HepG2 (cell line): ENCODE data around the gene TAB2. TPM values are rescaled to one million over a fixed set of nuclear protein-coding genes. Genes with fewer than 3 reads are reported as not detected.
A peak's percentile ranks its signal among the peaks of the same experiment; 100 is the strongest.

Experiments used
- ATAC-seq: fragments of 200-7000 bp; cut with Tn5 transposase; 3 replicates; pipeline ENCODE4 v1.9.1; 2020; ENCODE audit warnings: mild to moderate bottlenecking, moderate library complexity
- BruUV-seq: library from RNA; stranded (reverse); fragments of 400-500 nt; replicated peaks from 2 replicates; lab custom pipeline; 2021; lab: Mats Ljungman, UMichigan
- CTCF ChIA-PET: fragments of 300-600 bp; formaldehyde crosslinking; extraction: SDS; loops from one replicate; lab custom pipeline; 2021; ENCODE audit warnings: low total read pairs, inconsistent platforms, low intra/inter-chr PET ratio; lab: Yijun Ruan, JAX
- POLR2A ChIA-PET: fragments of 350-600 bp; sonication (Branson Sonifier 250); formaldehyde crosslinking; loops from one replicate; lab custom pipeline; 2020; ENCODE audit warnings: antibody characterized with exemption, inconsistent platforms; lab: Yijun Ruan, JAX
- DNase-seq: peaks from one replicate; pipeline ENCODE4 v3.0.0-alpha.2; 2015; ENCODE audit warnings: low spot score
- FAIRE-seq: peaks from 3 replicates; lab custom pipeline; 2011; peaks lifted over from hg19 to GRCh38; lab: Jason Lieb, UNC
- H2AFZ ChIP-seq: one replicate; pipeline ENCODE4 v1.6.1; 2011; ENCODE audit warnings: low read length, inconsistent platforms
- H3K27ac ChIP-seq: fragments of 300-600 bp; 3 replicates; pipeline ENCODE4 v1.8.0; 2011; ENCODE audit warnings: mixed run types, mild to moderate bottlenecking, mixed read lengths, low read length, inconsistent platforms; ENCODE audit not compliant: insufficient read depth; ENCODE audit errors: extremely low read length
- H3K27me3 ChIP-seq, 2 experiments: fragments of 200-600 bp in 1 of 2; 2 replicates in 1 of 2; 3 replicates in 1 of 2; pipeline versions ENCODE4 v1.6.0 to v1.8.0; 2011; ENCODE audit warnings: low read length in 2 of 2, mild to moderate bottlenecking in 2 of 2, moderate library complexity in 2 of 2, inconsistent platforms in 1 of 2; ENCODE audit not compliant: insufficient read depth in 2 of 2, control insufficient read depth in 1 of 2
- H3K36me3 ChIP-seq, 2 experiments: fragments of 200-600 bp in 1 of 2; replicated peaks in 1 of 2; 2 replicates in 1 of 2; 3 replicates in 1 of 2; pipeline versions ENCODE4 v1.5.1 to v1.8.0; 2011; ENCODE audit warnings: low read length in 2 of 2, inconsistent platforms in 1 of 2; ENCODE audit not compliant: insufficient read depth in 2 of 2, control insufficient read depth in 1 of 2
- H3K4me1 ChIP-seq: 2 replicates; pipeline ENCODE4 v1.5.1; 2012; ENCODE audit warnings: low read length, inconsistent platforms; ENCODE audit not compliant: insufficient read depth
- H3K4me2 ChIP-seq: 2 replicates; pipeline ENCODE4 v1.6.0; 2011; ENCODE audit warnings: low read depth, low read length, inconsistent platforms
- H3K4me3 ChIP-seq, 3 experiments: fragments of 200-600 bp in 1 of 3; sonication (generic), shearing (Covaris generic) in 1 of 3; replicated peaks in 1 of 3; 2 replicates each; pipeline ENCODE4 v1.5.1; 2011 to 2016; ENCODE audit warnings: low read length in 3 of 3, inconsistent platforms in 2 of 3, low read depth in 2 of 3, mild to moderate bottlenecking in 2 of 3, control low read depth in 1 of 3, mixed read lengths in 1 of 3; ENCODE audit not compliant: insufficient read depth in 1 of 3
- H3K79me2 ChIP-seq: one replicate; pipeline ENCODE4 v1.6.1; 2011; ENCODE audit warnings: low read length, inconsistent platforms; ENCODE audit not compliant: insufficient read depth
- H3K9ac ChIP-seq: 2 replicates; pipeline ENCODE4 v1.6.0; 2011; ENCODE audit warnings: mild to moderate bottlenecking, low read depth, low read length, inconsistent platforms; ENCODE audit not compliant: insufficient read depth
- H3K9me3 ChIP-seq: 2 replicates; pipeline ENCODE4 v1.5.1; 2012; ENCODE audit warnings: mild to moderate bottlenecking, low read length
- H4K20me1 ChIP-seq: 2 replicates; pipeline ENCODE4 v1.6.0; 2011; ENCODE audit warnings: inconsistent platforms, mild to moderate bottlenecking, low read length, moderate library complexity; ENCODE audit not compliant: insufficient read depth
- CEBPB ChIP-seq: IDR thresholded peaks from 2 replicates; pipeline ENCODE4 v1.6.1; 2011; ENCODE audit warnings: low read depth, low read length, improper control_type of control experiment, borderline replicate concordance
- EED ChIP-seq: sonication (generic); formaldehyde crosslinking; IDR thresholded peaks from 2 replicates; pipeline ENCODE4 v1.5.0; 2020; ENCODE audit warnings: mild to moderate bottlenecking, missing genetic modification reagents
- HNF4G ChIP-seq, 2 experiments: sonication (generic) in 1 of 2; formaldehyde crosslinking in 1 of 2; IDR thresholded peaks; 2 replicates each; pipeline versions ENCODE4 v1.4.0 to v1.6.1; 2011 to 2020; ENCODE audit warnings: borderline replicate concordance in 2 of 2, low read depth in 2 of 2, mild to moderate bottlenecking in 2 of 2, low read length in 1 of 2, missing genetic modification reagents in 1 of 2, moderate library complexity in 1 of 2
- KAT2B ChIP-seq: fragments of 150-350 bp; IDR thresholded peaks from 2 replicates; pipeline ENCODE4 v1.6.1; 2014; ENCODE audit warnings: low read depth, low read length, borderline replicate concordance
- RFX3 ChIP-seq: IDR thresholded peaks from 2 replicates; pipeline ENCODE4 v1.6.1; 2016; ENCODE audit warnings: missing biosample characterization, missing genetic modification reagents
- TARDBP ChIP-seq: sonication (generic); formaldehyde crosslinking; IDR thresholded peaks from 2 replicates; pipeline ENCODE4 v1.8.0; 2022; ENCODE audit warnings: mild to moderate bottlenecking, missing genetic modification reagents
- U2AF1 ChIP-seq: fragments of 200-400 bp; formaldehyde crosslinking; optimal IDR thresholded peaks from 2 replicates; pipeline ENCODE3; 2017; ENCODE audit warnings: mild to moderate bottlenecking, low read depth, low read length
- ZNF558 ChIP-seq: sonication (generic); formaldehyde crosslinking; IDR thresholded peaks from 2 replicates; pipeline ENCODE4 v1.9.0; 2022; ENCODE audit warnings: mild to moderate bottlenecking, missing genetic modification reagents, borderline replicate concordance
- ZNF644 ChIP-seq: IDR thresholded peaks from 2 replicates; pipeline ENCODE4 v1.6.1; 2016; ENCODE audit warnings: low read depth
- WGBS: methylation state at CpG from one replicate; pipeline ENCODE4 v1.1.6; 2017; ENCODE audit warnings: low lambda C conversion rate; 5-methylcytosine and 5-hydroxymethylcytosine counted together
- in situ Hi-C: cut with HindIII; loops from 2 replicates; pipeline ENCODE4 v1.10.0; 2017; ENCODE audit warnings: low pct_unique_long_range_greater_than_20kb; ENCODE audit not compliant: extremely low pct_ligation_motif_present
- intact Hi-C: fragments of 100-400 bp; cut with micrococcal nuclease; formaldehyde crosslinking; loops from one replicate; pipeline ENCODE4 v1.10.0; 2022; ENCODE audit not compliant: unreplicated experiment
- polyA plus RNA-seq, 8 experiments: library from polyadenylated mRNA; depleted of rRNA in 3 of 8; stranded (reverse) in 7 of 8; unstranded in 1 of 8; fragments of >200 nt; fragmentation: Illumina TruSeq in 4 of 8; extraction: Trizol in 4 of 8; gene quantifications; 2 replicates each; pipeline versions ENCODE4 v1.2.1 to v1.2.3, GENCODE V29; 2011 to 2016; ENCODE audit warnings: low read depth in 4 of 8, missing spikeins in 1 of 8, mixed read lengths in 1 of 8; ENCODE audit not compliant: insufficient read depth in 1 of 8
- total RNA-seq, 5 experiments: library from RNA; depleted of rRNA; stranded (reverse); fragments of >200 nt; fragmentation: Illumina TruSeq; extraction: Trizol; gene quantifications; 2 replicates each; pipeline ENCODE4 v1.2.3, GENCODE V29; 2016; ENCODE audit warnings: low read depth in 1 of 5
- TF ChIP-seq, protein P1 (sequence below): sonication (generic); formaldehyde crosslinking; IDR thresholded peaks from 2 replicates; pipeline ENCODE4 v1.5.0; 2020; ENCODE audit warnings: missing genetic modification reagents, mild to moderate bottlenecking, borderline replicate concordance
- TF ChIP-seq, protein P2 (sequence below): sonication (generic); formaldehyde crosslinking; IDR thresholded peaks from 2 replicates; pipeline ENCODE4 v1.4.0; 2020; ENCODE audit warnings: missing genetic modification reagents
- TF ChIP-seq, protein P3 (sequence below): sonication (generic); formaldehyde crosslinking; IDR thresholded peaks from 2 replicates; pipeline ENCODE4 v1.4.0; 2020; ENCODE audit warnings: missing genetic modification reagents, borderline replicate concordance

TAB2 gene
- total and polyA plus RNA-seq, 2 of the 13 experiments (the other 11 are each of a cell fraction or from before 2014, with no cell fraction given), result 23.7 to 50.2 TPM

DNA sequence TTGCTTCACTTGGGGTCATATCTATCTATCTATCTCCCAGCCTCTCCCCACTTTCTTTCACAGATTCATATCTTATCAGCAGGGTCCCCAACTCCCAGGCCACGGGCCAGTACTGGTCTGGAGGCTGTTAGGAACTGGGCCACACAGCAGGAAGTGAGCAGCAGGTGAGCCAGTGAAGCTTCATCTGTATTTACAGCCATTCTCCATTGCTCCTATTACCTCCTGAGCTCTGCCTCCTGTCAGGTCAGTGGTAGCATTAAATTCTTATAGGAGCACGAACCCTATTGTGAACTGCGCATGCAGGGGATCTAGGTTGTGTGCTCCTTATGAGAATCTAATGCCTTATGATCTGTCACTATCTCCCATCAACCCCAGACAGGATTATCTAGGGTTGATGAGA is 14.8 kb upstream of the TAB2 start (continued):
- TF ChIP-seq HNF4G (IDR thresholded peaks at IDR 0.05; ENCODE audit: borderline replicate concordance, low read depth, low read length) (no peak), HNF4G (CRISPR knock-in tag; IDR thresholded peaks at IDR 0.05; ENCODE audit: borderline replicate concordance, low read depth) (no peak), U2AF1 (no peak)
- TF ChIP-seq, all 625 proteins: peak for 0

DNA sequence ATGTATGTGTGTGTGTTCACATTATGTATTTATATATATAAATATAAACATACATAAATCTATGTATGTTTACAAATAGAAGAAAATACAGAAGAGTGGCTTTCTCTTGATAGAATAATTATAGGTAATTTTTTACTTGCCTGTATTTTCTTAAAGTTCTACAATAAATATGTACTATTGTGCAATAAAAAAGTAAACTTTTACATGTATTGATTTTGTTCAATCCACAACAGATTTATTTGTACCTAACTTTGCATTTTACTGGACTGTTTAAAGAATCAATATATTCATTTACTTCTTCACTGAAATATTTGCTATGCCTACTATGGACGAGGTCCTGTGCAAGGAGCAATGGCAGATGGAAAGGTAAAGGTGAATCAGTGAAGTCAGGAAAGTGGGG is 14.0 kb upstream of the TAB2 start:
- no peaks in the 10 kb centered on the region for H3K4me1 ChIP-seq
- no peak overlapping the region for H3K9ac ChIP-seq
- H3K9me3 ChIP-seq, result no peaks in the 10 kb centered on the region
- ChIA-PET CTCF (no interaction called here), POLR2A (no interaction called here)
- H3K27me3 ChIP-seq, result peaks cover 0 to 21% of the 10 kb centered on the region in 2 experiments; a peak in 4 of 5 replicates
- BruUV-seq, result no TSS peak
- FAIRE-seq (no peak), DNase-seq (no peak), ATAC-seq (no peak)
- intact Hi-C loops (no loop called here), in situ Hi-C loops (no loop called here)
- WGBS, result 0% methylated on average over 1 of the region's 1 CpG
- H3K27ac ChIP-seq, result no peak overlapping the region
- H3K79me2 ChIP-seq, result no peaks in the 10 kb centered on the region
- no peak overlapping the region for H2AFZ ChIP-seq
- no peak for TF ChIP-seq EED (CRISPR knock-in tag)
- peak; percentile 57; the same call in 1 of the 2 replicates for TF ChIP-seq CEBPB
- TF ChIP-seq, protein P1, sequence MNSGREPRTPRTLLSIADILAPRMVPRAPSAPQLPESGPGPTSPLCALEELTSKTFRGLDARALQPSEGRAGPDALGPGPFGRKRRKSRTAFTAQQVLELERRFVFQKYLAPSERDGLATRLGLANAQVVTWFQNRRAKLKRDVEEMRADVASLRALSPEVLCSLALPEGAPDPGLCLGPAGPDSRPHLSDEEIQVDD, result no peak
- no peak for TF ChIP-seq ZNF558
- peak; percentile 60; the same call in 1 of the 2 replicates for TF ChIP-seq KAT2B
- TF ChIP-seq, protein P2, sequence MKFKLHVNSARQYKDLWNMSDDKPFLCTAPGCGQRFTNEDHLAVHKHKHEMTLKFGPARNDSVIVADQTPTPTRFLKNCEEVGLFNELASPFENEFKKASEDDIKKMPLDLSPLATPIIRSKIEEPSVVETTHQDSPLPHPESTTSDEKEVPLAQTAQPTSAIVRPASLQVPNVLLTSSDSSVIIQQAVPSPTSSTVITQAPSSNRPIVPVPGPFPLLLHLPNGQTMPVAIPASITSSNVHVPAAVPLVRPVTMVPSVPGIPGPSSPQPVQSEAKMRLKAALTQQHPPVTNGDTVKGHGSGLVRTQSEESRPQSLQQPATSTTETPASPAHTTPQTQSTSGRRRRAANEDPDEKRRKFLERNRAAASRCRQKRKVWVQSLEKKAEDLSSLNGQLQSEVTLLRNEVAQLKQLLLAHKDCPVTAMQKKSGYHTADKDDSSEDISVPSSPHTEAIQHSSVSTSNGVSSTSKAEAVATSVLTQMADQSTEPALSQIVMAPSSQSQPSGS, result no peak
- no peak for TF ChIP-seq ZNF644 (CRISPR knock-in tag)
- TF ChIP-seq RFX3 (CRISPR knock-in tag), result no peak
- no peak for TF ChIP-seq TARDBP
- TF ChIP-seq, protein P3, sequence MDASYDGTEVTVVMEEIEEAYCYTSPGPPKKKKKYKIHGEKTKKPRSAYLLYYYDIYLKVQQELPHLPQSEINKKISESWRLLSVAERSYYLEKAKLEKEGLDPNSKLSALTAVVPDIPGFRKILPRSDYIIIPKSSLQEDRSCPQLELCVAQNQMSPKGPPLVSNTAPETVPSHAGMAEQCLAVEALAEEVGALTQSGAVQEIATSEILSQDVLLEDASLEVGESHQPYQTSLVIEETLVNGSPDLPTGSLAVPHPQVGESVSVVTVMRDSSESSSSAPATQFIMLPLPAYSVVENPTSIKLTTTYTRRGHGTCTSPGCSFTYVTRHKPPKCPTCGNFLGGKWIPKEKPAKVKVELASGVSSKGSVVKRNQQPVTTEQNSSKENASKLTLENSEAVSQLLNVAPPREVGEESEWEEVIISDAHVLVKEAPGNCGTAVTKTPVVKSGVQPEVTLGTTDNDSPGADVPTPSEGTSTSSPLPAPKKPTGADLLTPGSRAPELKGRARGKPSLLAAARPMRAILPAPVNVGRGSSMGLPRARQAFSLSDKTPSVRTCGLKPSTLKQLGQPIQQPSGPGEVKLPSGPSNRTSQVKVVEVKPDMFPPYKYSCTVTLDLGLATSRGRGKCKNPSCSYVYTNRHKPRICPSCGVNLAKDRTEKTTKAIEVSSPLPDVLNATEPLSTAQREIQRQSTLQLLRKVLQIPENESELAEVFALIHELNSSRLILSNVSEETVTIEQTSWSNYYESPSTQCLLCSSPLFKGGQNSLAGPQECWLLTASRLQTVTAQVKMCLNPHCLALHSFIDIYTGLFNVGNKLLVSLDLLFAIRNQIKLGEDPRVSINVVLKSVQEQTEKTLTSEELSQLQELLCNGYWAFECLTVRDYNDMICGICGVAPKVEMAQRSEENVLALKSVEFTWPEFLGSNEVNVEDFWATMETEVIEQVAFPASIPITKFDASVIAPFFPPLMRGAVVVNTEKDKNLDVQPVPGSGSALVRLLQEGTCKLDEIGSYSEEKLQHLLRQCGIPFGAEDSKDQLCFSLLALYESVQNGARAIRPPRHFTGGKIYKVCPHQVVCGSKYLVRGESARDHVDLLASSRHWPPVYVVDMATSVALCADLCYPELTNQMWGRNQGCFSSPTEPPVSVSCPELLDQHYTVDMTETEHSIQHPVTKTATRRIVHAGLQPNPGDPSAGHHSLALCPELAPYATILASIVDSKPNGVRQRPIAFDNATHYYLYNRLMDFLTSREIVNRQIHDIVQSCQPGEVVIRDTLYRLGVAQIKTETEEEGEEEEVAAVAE (CRISPR knock-in tag), result no peak
- no peaks in the 10 kb centered on the region for H4K20me1 ChIP-seq
- H3K4me2 ChIP-seq, result no peak overlapping the region
- no peak overlapping the region for H3K4me3 ChIP-seq
- no peaks in the 10 kb centered on the region for H3K36me3 ChIP-seq
